Panc1 (cell line): Measurements from ENCODE around the gene FMO3.

Experiments used
- CTCF ChIP-seq: fragments of 450-650 bp; IDR thresholded peaks from 2 replicates; pipeline ENCODE4 v1.5.1; 2017; ENCODE audit warnings: mild to moderate bottlenecking
- POLR2AphosphoS5 ChIP-seq: IDR thresholded peaks from 2 replicates; pipeline ENCODE4 v1.6.1; 2012; ENCODE audit warnings: mild to moderate bottlenecking, low read depth, low read length, moderate library complexity
- REST ChIP-seq, 2 experiments: IDR thresholded peaks; 2 replicates each; pipeline ENCODE4 v1.6.1; 2011 to 2012; ENCODE audit warnings: low read depth in 2 of 2, control low read depth in 1 of 2, low read length in 1 of 2, mild to moderate bottlenecking in 1 of 2, moderate library complexity in 1 of 2; ENCODE audit not compliant: insufficient read depth in 1 of 2
- SIN3A ChIP-seq: IDR thresholded peaks from 2 replicates; pipeline ENCODE4 v1.6.1; 2012; ENCODE audit warnings: low read depth, mild to moderate bottlenecking, low read length, moderate library complexity, borderline replicate concordance; ENCODE audit not compliant: insufficient read depth
- TCF7L2 ChIP-seq: IDR thresholded peaks from 2 replicates; pipeline ENCODE4 v1.6.1; 2011; ENCODE audit warnings: mild to moderate bottlenecking, low read depth, low read length, inconsistent platforms

- TF ChIP-seq CTCF, result no peak
- TF ChIP-seq TCF7L2, result no peak
- no peak for TF ChIP-seq SIN3A
- TF ChIP-seq POLR2AphosphoS5, result no peak
- TF ChIP-seq REST (IDR thresholded peaks at IDR 0.05; ENCODE audit: insufficient read depth in 1 of 2, low read depth in 2 of 2, low read length in 1 of 2), result no peak
Measured at GRCh38 chr1:171116676-171117075, 26.0 kb downstream of the FMO3 start.
